ENCODE measurements around the gene TNFAIP8L1.

TNFAIP8L1 gene

GRCh38 chr19:4647676-4648644 lies 8.6 kb downstream of the TNFAIP8L1 start:
- 79 to 81% methylated on average over 20 of the region's 20 CpGs for WGBS, 2 experiments
- Histone ChIP-seq H3K36me3 (ENCODE audit: control insufficient read depth, insufficient read depth, low read length) (no peaks in the 10 kb centered on the region), H3K27me3 (ENCODE audit: control insufficient read depth, insufficient read depth, low read length, poor library complexity, severe bottlenecking) (no peaks in the 10 kb centered on the region), H3K9me3 (ENCODE audit: control insufficient read depth, low read length) (no peaks in the 10 kb centered on the region), H3K4me1 (ENCODE audit: control insufficient read depth, insufficient read depth, low read length) (peaks cover 5% of the 10 kb centered on the region), H3K4me3 (ENCODE audit: insufficient read depth, low read depth, low read length) (no peak overlapping the region), H3K27ac (ENCODE audit: insufficient read depth, low read depth, low read length, poor library complexity, severe bottlenecking) (no peak overlapping the region)

- 94 to 95% methylated on average over 19 of the region's 19 CpGs for WGBS, 2 experiments
- Histone ChIP-seq H3K4me3 (ENCODE audit: insufficient read depth, low read depth, low read length) (no peak overlapping the region), H3K27ac (ENCODE audit: insufficient read depth, low read depth, low read length, poor library complexity, severe bottlenecking) (no peak overlapping the region), H3K27me3 (ENCODE audit: control insufficient read depth, insufficient read depth, low read length, poor library complexity, severe bottlenecking) (no peaks in the 10 kb centered on the region), H3K4me1 (ENCODE audit: control insufficient read depth, insufficient read depth, low read length) (peaks cover 5% of the 10 kb centered on the region), H3K9me3 (ENCODE audit: control insufficient read depth, low read length) (no peaks in the 10 kb centered on the region), H3K36me3 (ENCODE audit: control insufficient read depth, insufficient read depth, low read length) (no peaks in the 10 kb centered on the region)
These were observed 10.2 kb downstream of the TNFAIP8L1 start for GRCh38 chr19:4649392-4650047.

- H3K27me3 ChIP-seq (ENCODE audit: control insufficient read depth, insufficient read depth, low read length, poor library complexity, severe bottlenecking): no peaks in the 10 kb centered on the region
- H3K27ac ChIP-seq (ENCODE audit: insufficient read depth, low read depth, low read length, poor library complexity, severe bottlenecking): no peak overlapping the region
- H3K9me3 ChIP-seq (ENCODE audit: control insufficient read depth, low read length): no peaks in the 10 kb centered on the region
- H3K36me3 ChIP-seq (ENCODE audit: control insufficient read depth, insufficient read depth, low read length): no peaks in the 10 kb centered on the region
- no peak overlapping the region for H3K4me3 ChIP-seq (ENCODE audit: insufficient read depth, low read depth, low read length)
- peaks cover 5% of the 10 kb centered on the region for H3K4me1 ChIP-seq (ENCODE audit: control insufficient read depth, insufficient read depth, low read length)
- WGBS, 2 experiments: 78 to 84% methylated on average over 2 of the region's 2 CpGs
These were observed 10.8 kb downstream of the TNFAIP8L1 start for GRCh38 chr19:4650159-4650558.

- WGBS, 2 experiments: 94 to 96% methylated on average over 44 of the region's 44 CpGs
- peaks cover 5% of the 10 kb centered on the region for H3K4me1 ChIP-seq (ENCODE audit: control insufficient read depth, insufficient read depth, low read length)
These were observed 12.8 kb downstream of the TNFAIP8L1 start for GRCh38 chr19:4652075-4652474.

GRCh38 chr19:4653793-4654436 lies 14.6 kb downstream of the TNFAIP8L1 start:
- Histone ChIP-seq H3K27me3 (ENCODE audit: control insufficient read depth, insufficient read depth, low read length, poor library complexity, severe bottlenecking) (no peaks in the 10 kb centered on the region), H3K4me3 (ENCODE audit: insufficient read depth, low read depth, low read length) (no peak overlapping the region), H3K27ac (ENCODE audit: insufficient read depth, low read depth, low read length, poor library complexity, severe bottlenecking) (no peak overlapping the region), H3K36me3 (ENCODE audit: control insufficient read depth, insufficient read depth, low read length) (peaks cover 8% of the 10 kb centered on the region), H3K9me3 (ENCODE audit: control insufficient read depth, low read length) (no peaks in the 10 kb centered on the region), H3K4me1 (ENCODE audit: control insufficient read depth, insufficient read depth, low read length) (peaks cover 5% of the 10 kb centered on the region)
- WGBS, 2 experiments: 94% methylated on average over 13 of the region's 13 CpGs

More at GRCh38 chr19:4652075-4652474, 12.8 kb downstream of the TNFAIP8L1 start:
- Histone ChIP-seq H3K27ac (ENCODE audit: insufficient read depth, low read depth, low read length, poor library complexity, severe bottlenecking) (no peak overlapping the region), H3K27me3 (ENCODE audit: control insufficient read depth, insufficient read depth, low read length, poor library complexity, severe bottlenecking) (no peaks in the 10 kb centered on the region), H3K9me3 (ENCODE audit: control insufficient read depth, low read length) (no peaks in the 10 kb centered on the region), H3K36me3 (ENCODE audit: control insufficient read depth, insufficient read depth, low read length) (peaks cover 6% of the 10 kb centered on the region), H3K4me3 (ENCODE audit: insufficient read depth, low read depth, low read length) (no peak overlapping the region)

- H3K36me3 ChIP-seq (ENCODE audit: control insufficient read depth, insufficient read depth, low read length): peaks cover 13% of the 10 kb centered on the region
- peaks cover 5% of the 10 kb centered on the region for H3K4me1 ChIP-seq (ENCODE audit: control insufficient read depth, insufficient read depth, low read length)
- H3K27me3 ChIP-seq (ENCODE audit: control insufficient read depth, insufficient read depth, low read length, poor library complexity, severe bottlenecking): no peaks in the 10 kb centered on the region
- no peaks in the 10 kb centered on the region for H3K9me3 ChIP-seq (ENCODE audit: control insufficient read depth, low read length)
- no peak overlapping the region for H3K27ac ChIP-seq (ENCODE audit: insufficient read depth, low read depth, low read length, poor library complexity, severe bottlenecking)
- no peak overlapping the region for H3K4me3 ChIP-seq (ENCODE audit: insufficient read depth, low read depth, low read length)
- WGBS, 2 experiments: 93 to 95% methylated on average over 27 of the region's 27 CpGs
These were observed 15.4 kb downstream of the TNFAIP8L1 start for GRCh38 chr19:4654437-4655361.

- Histone ChIP-seq H3K4me3 (ENCODE audit: insufficient read depth, low read depth, low read length) (no peak overlapping the region), H3K36me3 (ENCODE audit: control insufficient read depth, insufficient read depth, low read length) (peaks cover 14% of the 10 kb centered on the region), H3K27ac (ENCODE audit: insufficient read depth, low read depth, low read length, poor library complexity, severe bottlenecking) (no peak overlapping the region), H3K27me3 (ENCODE audit: control insufficient read depth, insufficient read depth, low read length, poor library complexity, severe bottlenecking) (no peaks in the 10 kb centered on the region), H3K4me1 (ENCODE audit: control insufficient read depth, insufficient read depth, low read length) (no peaks in the 10 kb centered on the region), H3K9me3 (ENCODE audit: control insufficient read depth, low read length) (no peaks in the 10 kb centered on the region)
- 93 to 95% methylated on average over 8 of the region's 8 CpGs for WGBS, 2 experiments
These were observed 16.8 kb downstream of the TNFAIP8L1 start for GRCh38 chr19:4656102-4656501.

- Histone ChIP-seq H3K27me3 (ENCODE audit: control insufficient read depth, insufficient read depth, low read length, poor library complexity, severe bottlenecking) (no peaks in the 10 kb centered on the region), H3K4me3 (ENCODE audit: insufficient read depth, low read depth, low read length) (no peak overlapping the region), H3K4me1 (ENCODE audit: control insufficient read depth, insufficient read depth, low read length) (no peaks in the 10 kb centered on the region), H3K27ac (ENCODE audit: insufficient read depth, low read depth, low read length, poor library complexity, severe bottlenecking) (no peak overlapping the region), H3K36me3 (ENCODE audit: control insufficient read depth, insufficient read depth, low read length) (peaks cover 14% of the 10 kb centered on the region), H3K9me3 (ENCODE audit: control insufficient read depth, low read length) (no peaks in the 10 kb centered on the region)
- 85 to 88% methylated on average over 12 to 13 of the region's 14 CpGs for WGBS, 2 experiments
These were observed 17.9 kb downstream of the TNFAIP8L1 start for GRCh38 chr19:4657262-4657661.

GRCh38 chr19:4657835-4658234 lies 18.5 kb downstream of the TNFAIP8L1 start:
- Histone ChIP-seq H3K4me3 (ENCODE audit: insufficient read depth, low read depth, low read length) (no peak overlapping the region), H3K4me1 (ENCODE audit: control insufficient read depth, insufficient read depth, low read length) (no peaks in the 10 kb centered on the region), H3K27me3 (ENCODE audit: control insufficient read depth, insufficient read depth, low read length, poor library complexity, severe bottlenecking) (no peaks in the 10 kb centered on the region), H3K36me3 (ENCODE audit: control insufficient read depth, insufficient read depth, low read length) (peaks cover 14% of the 10 kb centered on the region), H3K27ac (ENCODE audit: insufficient read depth, low read depth, low read length, poor library complexity, severe bottlenecking) (no peak overlapping the region), H3K9me3 (ENCODE audit: control insufficient read depth, low read length) (no peaks in the 10 kb centered on the region)
- WGBS, 2 experiments: 95 to 96% methylated on average over 8 of the region's 8 CpGs
